Activated T-helper 1 cell treated with anti-CD3 and anti-CD28 coated beads, Interleukin-2, amount 50 U/mL, for 16 hours (primary cell): ENCODE data around the gene YAP1.
"Not testable (repeated sequence)": the region's sequence is repeated elsewhere in the genome, so short reads cannot be mapped to it uniquely, and the experiment has no call there.

Experiments
- DNase-seq, 2 donors: peaks; one replicate each; pipeline ENCODE4 v3.0.0-alpha.2; 2020; ENCODE audit warnings: low read depth in 1 of 2, low spot score in 1 of 2

YAP1 gene

GRCh38 chr11:102196816-102197215, 86.6 kb downstream of the YAP1 start:
- no peak for DNase-seq

GRCh38 chr11:102197670-102198139, 87.5 kb downstream of the YAP1 start:
- DNase-seq, result no peak

GRCh38 chr11:102199673-102200072, 89.4 kb downstream of the YAP1 start:
- no peak for DNase-seq

DNA sequence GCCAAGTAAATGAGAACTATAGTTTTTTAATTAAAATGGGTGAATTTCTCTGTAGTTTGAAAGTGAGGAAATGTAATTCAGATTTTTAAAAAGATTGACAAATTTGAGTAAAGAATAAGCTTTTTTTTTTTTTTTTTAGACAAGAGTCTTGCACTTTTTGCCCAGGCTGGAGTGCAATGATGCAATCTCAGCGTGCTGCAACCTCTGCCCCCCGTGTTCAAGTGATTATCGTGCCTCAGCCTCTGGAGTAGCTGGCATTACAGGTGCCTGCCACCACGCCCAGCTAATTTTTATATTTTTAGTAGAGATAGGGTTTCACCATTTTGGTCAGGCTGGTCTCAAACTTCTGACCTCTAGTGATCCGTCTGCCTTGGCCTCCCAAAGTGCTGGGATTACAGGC, 90.1 kb downstream of the YAP1 start:
- not testable (repeated sequence) for DNase-seq

- no peak for DNase-seq
Measured at GRCh38 chr11:102201776-102202175, 91.5 kb downstream of the YAP1 start.

DNA sequence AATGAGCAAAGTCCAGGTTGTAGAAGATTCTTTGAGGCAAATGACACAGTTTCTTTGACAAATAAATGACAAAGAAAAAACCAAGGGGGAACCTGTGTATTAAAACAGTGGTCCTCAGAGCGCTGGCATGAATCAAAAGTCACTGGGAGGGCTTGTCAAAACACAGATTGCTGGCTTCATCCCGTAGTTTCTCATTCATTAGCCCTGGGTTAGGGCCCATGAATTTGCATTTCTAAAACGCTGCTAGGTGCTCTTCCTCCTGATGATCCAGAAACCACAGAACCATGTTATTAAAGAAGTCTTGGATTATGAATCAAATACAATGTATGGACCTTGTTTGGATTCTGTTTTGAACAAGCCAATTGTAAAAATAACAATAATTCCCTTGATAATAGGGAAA, 92.7 kb downstream of the YAP1 start:
- no peak for DNase-seq

GRCh38 chr11:102204174-102204573, 93.9 kb downstream of the YAP1 start:
- DNase-seq, result no peak

DNA sequence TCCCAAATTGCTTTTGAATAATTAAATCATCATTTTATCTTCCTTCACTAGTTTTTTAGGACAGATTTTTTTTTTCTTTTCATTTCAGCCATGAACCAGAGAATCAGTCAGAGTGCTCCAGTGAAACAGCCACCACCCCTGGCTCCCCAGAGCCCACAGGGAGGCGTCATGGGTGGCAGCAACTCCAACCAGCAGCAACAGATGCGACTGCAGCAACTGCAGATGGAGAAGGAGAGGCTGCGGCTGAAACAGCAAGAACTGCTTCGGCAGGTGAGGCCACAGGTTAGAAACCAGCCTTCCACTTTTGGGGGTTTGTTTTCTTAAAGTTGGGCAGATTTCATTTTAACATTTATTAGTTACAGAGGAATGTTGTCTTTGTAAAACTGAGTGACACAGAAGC, 95.6 kb downstream of the YAP1 start:
- no peak for DNase-seq

DNA sequence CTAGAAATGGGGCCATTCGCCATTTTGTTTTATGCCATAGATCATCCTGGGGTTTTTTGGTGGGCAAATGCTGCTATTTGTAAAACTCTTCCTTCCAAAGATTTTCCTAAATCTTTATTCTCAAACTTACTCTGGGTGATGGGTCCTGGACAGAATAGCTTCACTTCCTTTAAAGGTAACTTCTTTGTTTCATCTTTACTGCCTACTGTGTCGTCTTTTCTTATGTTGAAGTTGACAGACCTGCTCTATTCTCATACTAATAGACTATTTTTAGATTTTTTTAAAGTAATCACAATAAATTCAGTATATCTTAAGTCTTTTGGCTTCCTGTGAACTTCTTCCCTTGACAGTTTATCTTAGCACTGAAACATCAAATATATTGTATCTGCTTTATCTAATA, 98.6 kb downstream of the YAP1 start:
- no peak for DNase-seq

GRCh38 chr11:102214623-102215022, 104.4 kb downstream of the YAP1 start:
- no peak for DNase-seq

GRCh38 chr11:102216433-102217075, 106.3 kb downstream of the YAP1 start:
- DNase-seq, result no peak

DNA sequence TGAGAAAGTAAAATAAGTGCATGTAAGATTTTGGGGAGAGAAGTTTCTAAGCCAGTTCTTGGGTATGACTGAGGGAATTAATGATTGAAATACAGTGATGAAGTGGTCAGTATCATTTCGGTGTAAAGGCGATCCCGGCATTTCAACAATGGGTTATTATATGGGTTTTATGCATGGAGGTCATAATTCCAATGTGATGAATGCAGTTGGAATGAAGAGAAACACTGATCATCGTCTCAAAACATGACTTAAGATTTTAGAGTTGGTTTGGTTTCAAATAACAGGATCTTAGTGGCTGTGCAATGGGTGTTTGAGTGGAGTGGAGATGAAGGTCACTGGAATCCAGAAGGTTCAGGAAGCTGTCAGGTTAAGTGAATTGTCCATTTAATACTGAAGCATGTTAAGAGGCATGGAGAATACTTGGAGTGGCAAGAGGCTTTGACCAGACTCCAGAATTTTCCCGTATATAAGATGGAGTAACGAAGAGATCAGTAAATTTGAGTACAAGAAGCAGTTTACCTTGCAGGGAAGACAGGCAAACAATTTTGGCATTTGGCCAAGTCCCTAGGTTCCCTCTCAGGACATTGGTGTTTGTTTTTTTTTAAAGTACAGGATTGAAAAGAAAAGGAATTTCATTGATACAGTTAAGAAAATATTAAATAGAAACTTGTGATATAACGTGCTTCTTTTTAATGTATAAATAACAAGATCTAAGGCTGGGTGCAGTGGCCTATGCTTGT, 110.7 kb downstream of the YAP1 start:
- no peak for DNase-seq

DNA sequence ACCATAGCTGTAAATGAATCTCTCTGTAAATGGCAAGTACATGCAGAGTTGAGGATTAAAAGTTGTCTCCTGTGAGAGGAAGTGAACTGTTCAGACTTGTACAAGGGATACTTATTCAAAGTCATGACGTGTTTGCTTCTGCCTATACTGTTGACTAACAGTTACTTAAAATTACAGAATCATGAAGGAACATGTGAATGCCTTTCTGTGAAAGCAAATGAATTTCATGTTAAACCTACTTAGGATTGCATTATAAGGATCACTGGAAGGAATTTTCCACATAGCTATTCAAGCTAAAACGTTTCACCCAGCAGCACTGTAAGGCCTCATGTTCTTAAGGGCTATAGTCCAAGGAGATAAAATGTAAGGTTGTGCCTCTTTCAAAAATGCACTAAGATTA, 113.6 kb downstream of the YAP1 start:
- DNase-seq, result no peak

DNA sequence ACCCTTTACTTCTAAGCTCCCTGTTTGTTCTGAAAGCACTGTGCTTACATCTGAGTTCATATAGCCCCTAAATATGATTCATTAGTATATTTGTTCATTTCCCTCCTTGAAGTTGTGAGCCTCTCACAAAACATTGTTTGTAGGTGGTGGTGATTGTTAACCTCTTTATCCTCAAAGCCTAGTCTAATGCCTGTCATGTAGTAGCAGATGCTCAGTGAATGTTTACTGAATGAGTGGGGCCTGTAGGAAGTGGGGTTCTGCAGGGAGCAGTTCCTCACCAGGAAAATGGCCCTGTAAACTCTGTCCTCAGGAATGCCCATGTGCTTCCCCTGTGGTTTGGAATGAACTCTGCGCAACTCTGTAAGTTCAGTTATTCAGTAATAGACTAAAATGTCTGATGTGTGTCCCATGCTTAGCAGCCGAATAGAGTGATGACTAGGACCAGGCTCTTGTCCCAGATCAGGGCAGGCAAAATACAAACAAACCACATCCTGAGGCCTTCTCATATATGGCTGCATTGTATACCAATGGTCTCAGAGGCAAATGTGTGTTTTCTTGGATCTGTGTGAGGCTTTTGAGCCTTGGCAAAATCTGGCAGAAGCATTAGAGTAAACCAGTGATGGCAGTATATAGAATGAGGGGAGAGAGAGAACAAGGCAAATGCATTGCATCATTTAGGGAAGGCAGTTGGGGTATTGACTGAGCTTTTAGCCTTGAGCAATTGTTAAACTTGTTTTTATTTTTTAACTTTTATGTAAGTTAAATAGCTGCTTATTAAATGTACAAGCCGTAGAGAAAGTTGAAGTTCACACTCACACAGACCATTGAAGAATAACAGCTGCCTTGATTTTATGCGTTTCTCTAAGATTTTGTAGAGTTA, 115.7 kb downstream of the YAP1 start:
- DNase-seq, result no peak

- DNase-seq, result no peak
Measured at GRCh38 chr11:102226702-102227490, 116.6 kb downstream of the YAP1 start.

GRCh38 chr11:102229510-102230123, 119.4 kb downstream of the YAP1 start:
- DNase-seq, result no peak

GRCh38 chr11:102230186-102230585, 119.9 kb downstream of the YAP1 start:
- no peak for DNase-seq

DNA sequence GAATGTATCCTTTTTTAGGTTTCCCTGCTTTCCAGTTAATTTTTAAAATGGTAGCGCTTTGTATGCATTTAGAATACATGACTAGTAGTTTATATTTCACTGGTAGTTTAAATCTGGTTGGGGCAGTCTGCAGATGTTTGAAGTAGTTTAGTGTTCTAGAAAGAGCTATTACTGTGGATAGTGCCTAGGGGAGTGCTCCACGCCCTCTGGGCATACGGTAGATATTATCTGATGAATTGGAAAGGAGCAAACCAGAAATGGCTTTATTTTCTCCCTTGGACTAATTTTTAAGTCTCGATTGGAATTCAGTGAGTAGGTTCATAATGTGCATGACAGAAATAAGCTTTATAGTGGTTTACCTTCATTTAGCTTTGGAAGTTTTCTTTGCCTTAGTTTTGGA, 120.7 kb downstream of the YAP1 start:
- DNase-seq, result no peak

- DNase-seq, result no peak
Measured at GRCh38 chr11:102234779-102235439, 124.7 kb downstream of the YAP1 start.

DNA sequence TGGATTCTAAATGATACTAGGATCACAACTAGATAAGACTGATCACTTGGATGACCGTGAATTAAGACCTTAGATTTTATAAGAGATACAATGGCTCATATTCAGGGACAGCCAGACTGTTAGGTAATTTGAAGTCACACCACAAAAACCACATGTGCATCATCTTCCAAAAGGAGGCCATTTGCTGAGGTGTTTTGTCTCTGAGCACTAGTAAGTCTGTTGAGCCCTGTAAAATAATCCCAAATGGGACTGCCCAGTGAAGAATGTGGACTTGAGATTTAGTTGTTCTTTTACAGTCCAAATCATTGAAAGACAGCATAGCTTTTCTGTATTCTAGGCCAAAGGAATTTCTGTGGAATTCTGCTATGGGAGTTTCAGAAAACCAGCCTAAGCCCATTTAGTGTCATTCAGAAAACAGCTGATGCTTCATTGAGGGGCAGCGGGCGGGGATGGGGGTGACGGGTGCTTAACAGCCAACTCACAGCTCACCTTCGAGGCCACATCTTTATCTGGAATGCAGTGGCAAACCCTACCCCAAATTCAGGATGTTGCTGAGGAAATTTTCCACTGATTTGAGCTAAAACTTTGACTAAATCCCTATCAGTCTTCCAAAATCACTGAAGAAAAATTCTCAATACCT, 127.0 kb downstream of the YAP1 start:
- no peak for DNase-seq
